ENCODE measurements around the gene HGFAC.

DNA sequence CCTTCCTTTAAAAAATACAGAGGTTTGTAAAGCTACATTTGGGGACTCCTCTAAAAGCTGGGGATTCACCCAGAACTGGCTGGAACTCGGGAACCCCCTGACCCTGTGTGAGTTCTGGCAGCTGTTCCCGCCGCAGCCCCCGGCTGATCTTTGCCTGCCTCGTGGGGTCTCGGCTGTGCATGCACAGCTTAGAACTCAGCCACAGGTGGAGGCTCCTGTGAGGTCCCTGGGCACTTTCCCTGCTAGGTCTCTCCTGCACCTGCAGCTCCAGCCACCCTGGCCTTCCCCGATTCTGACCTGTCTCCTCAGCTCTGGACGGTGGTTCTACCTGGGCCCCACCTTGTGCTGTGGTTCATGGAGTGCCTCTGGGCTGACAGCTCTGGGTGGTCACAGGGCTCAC is 48.6 kb upstream of the HGFAC start:
- TF ChIP-seq CTCF (IDR thresholded peaks at IDR 0.05) (no peak), POLR2A (IDR thresholded peaks at IDR 0.05) (no peak), EP300 (IDR thresholded peaks at IDR 0.05) (no peak)

Measured in ovary (tissue), 3 donors.